Measurements from ENCODE around the gene FAM124A.
"Not testable (repeated sequence)": the region's sequence is repeated elsewhere in the genome, so short reads cannot be mapped to it uniquely, and the experiment has no call there.

The FAM124A gene

GRCh38 chr13:51283371-51283770, 61.2 kb downstream of the FAM124A start:
- in situ Hi-C loops (cut with HindIII; ENCODE audit: low pct_ligation_motif_present, low pct_unique_long_range_greater_than_20kb, low sequenced_read_pairs), result no loop called here
- DNase-seq, result no peak

- no peak for DNase-seq
- in situ Hi-C loops (cut with HindIII; ENCODE audit: low pct_ligation_motif_present, low pct_unique_long_range_greater_than_20kb, low sequenced_read_pairs), result no loop called here
Measured at GRCh38 chr13:51284339-51284738, 62.1 kb downstream of the FAM124A start.

GRCh38 chr13:51286135-51287002, 64.2 kb downstream of the FAM124A start:
- in situ Hi-C loops (cut with HindIII; ENCODE audit: low pct_ligation_motif_present, low pct_unique_long_range_greater_than_20kb, low sequenced_read_pairs), result no loop called here
- DNase-seq, result peak; percentile 62

GRCh38 chr13:51287758-51288157, 65.6 kb downstream of the FAM124A start:
- in situ Hi-C loops (cut with HindIII; ENCODE audit: low pct_ligation_motif_present, low pct_unique_long_range_greater_than_20kb, low sequenced_read_pairs), result no loop called here

GRCh38 chr13:51288254-51288653, 66.1 kb downstream of the FAM124A start:
- in situ Hi-C loops (cut with HindIII; ENCODE audit: low pct_ligation_motif_present, low pct_unique_long_range_greater_than_20kb, low sequenced_read_pairs), result not testable (repeated sequence)

More at GRCh38 chr13:51287758-51288157, 65.6 kb downstream of the FAM124A start:
- no peak for DNase-seq

GRCh38 chr13:51291341-51291740, 69.1 kb downstream of the FAM124A start:
- in situ Hi-C loops (cut with HindIII; ENCODE audit: low pct_ligation_motif_present, low pct_unique_long_range_greater_than_20kb, low sequenced_read_pairs), result no loop called here
- DNase-seq, result no peak

More at GRCh38 chr13:51288254-51288653, 66.1 kb downstream of the FAM124A start:
- not testable (repeated sequence) for DNase-seq

GRCh38 chr13:51292000-51292565, 69.9 kb downstream of the FAM124A start:
- DNase-seq, result no peak
- in situ Hi-C loops (cut with HindIII; ENCODE audit: low pct_ligation_motif_present, low pct_unique_long_range_greater_than_20kb, low sequenced_read_pairs), result no loop called here

GRCh38 chr13:51297556-51297955, 75.4 kb downstream of the FAM124A start:
- DNase-seq, result no peak
- in situ Hi-C loops (cut with HindIII; ENCODE audit: low pct_ligation_motif_present, low pct_unique_long_range_greater_than_20kb, low sequenced_read_pairs), result no loop called here

GRCh38 chr13:51298812-51299211, 76.6 kb downstream of the FAM124A start:
- in situ Hi-C loops (cut with HindIII; ENCODE audit: low pct_ligation_motif_present, low pct_unique_long_range_greater_than_20kb, low sequenced_read_pairs), result no loop called here

GRCh38 chr13:51303063-51303552, 80.9 kb downstream of the FAM124A start:
- no peak for DNase-seq
- in situ Hi-C loops (cut with HindIII; ENCODE audit: low pct_ligation_motif_present, low pct_unique_long_range_greater_than_20kb, low sequenced_read_pairs), result no loop called here

More at GRCh38 chr13:51298812-51299211, 76.6 kb downstream of the FAM124A start:
- no peak for DNase-seq

- no peak for DNase-seq
- in situ Hi-C loops (cut with HindIII; ENCODE audit: low pct_ligation_motif_present, low pct_unique_long_range_greater_than_20kb, low sequenced_read_pairs), result no loop called here
Measured at GRCh38 chr13:51303882-51304281, 81.7 kb downstream of the FAM124A start.

- in situ Hi-C loops (cut with HindIII; ENCODE audit: low pct_ligation_motif_present, low pct_unique_long_range_greater_than_20kb, low sequenced_read_pairs), result no loop called here
- no peak for DNase-seq
Measured at GRCh38 chr13:51305271-51305967, 83.2 kb downstream of the FAM124A start.

GRCh38 chr13:51308781-51309180, 86.6 kb downstream of the FAM124A start:
- in situ Hi-C loops (cut with HindIII; ENCODE audit: low pct_ligation_motif_present, low pct_unique_long_range_greater_than_20kb, low sequenced_read_pairs), result no loop called here
- no peak for DNase-seq

GRCh38 chr13:51311231-51311630, 89.0 kb downstream of the FAM124A start:
- no peak for DNase-seq
- in situ Hi-C loops (cut with HindIII; ENCODE audit: low pct_ligation_motif_present, low pct_unique_long_range_greater_than_20kb, low sequenced_read_pairs), result no loop called here

- DNase-seq, result no peak
- in situ Hi-C loops (cut with HindIII; ENCODE audit: low pct_ligation_motif_present, low pct_unique_long_range_greater_than_20kb, low sequenced_read_pairs), result no loop called here
Measured at GRCh38 chr13:51311957-51312520, 89.8 kb downstream of the FAM124A start.

- DNase-seq, result no peak
- in situ Hi-C loops (cut with HindIII; ENCODE audit: low pct_ligation_motif_present, low pct_unique_long_range_greater_than_20kb, low sequenced_read_pairs), result no loop called here
Measured at GRCh38 chr13:51313619-51314018, 91.4 kb downstream of the FAM124A start.

GRCh38 chr13:51317262-51317661, 95.1 kb downstream of the FAM124A start:
- in situ Hi-C loops (cut with HindIII; ENCODE audit: low pct_ligation_motif_present, low pct_unique_long_range_greater_than_20kb, low sequenced_read_pairs), result no loop called here
- no peak for DNase-seq

GRCh38 chr13:51318015-51318414, 95.8 kb downstream of the FAM124A start:
- DNase-seq, result no peak
- in situ Hi-C loops (cut with HindIII; ENCODE audit: low pct_ligation_motif_present, low pct_unique_long_range_greater_than_20kb, low sequenced_read_pairs), result no loop called here

- in situ Hi-C loops (cut with HindIII; ENCODE audit: low pct_ligation_motif_present, low pct_unique_long_range_greater_than_20kb, low sequenced_read_pairs), result no loop called here
- no peak for DNase-seq
Measured at GRCh38 chr13:51318876-51319275, 96.7 kb downstream of the FAM124A start.
